Measurements from ENCODE around the gene FNDC10. TPM values are rescaled to one million over a fixed set of nuclear protein-coding genes. Genes with fewer than 3 reads are reported as not detected.
"Not testable (repeated sequence)": the region's sequence is repeated elsewhere in the genome, so short reads cannot be mapped to it uniquely, and the experiment has no call there.

FNDC10 gene
- total and polyA plus RNA-seq, 9 of the 15 experiments (the other 6 are each of a cell fraction or from before 2014, with no cell fraction given): 0.08 to 6.3 (median 1.6) TPM

DNA sequence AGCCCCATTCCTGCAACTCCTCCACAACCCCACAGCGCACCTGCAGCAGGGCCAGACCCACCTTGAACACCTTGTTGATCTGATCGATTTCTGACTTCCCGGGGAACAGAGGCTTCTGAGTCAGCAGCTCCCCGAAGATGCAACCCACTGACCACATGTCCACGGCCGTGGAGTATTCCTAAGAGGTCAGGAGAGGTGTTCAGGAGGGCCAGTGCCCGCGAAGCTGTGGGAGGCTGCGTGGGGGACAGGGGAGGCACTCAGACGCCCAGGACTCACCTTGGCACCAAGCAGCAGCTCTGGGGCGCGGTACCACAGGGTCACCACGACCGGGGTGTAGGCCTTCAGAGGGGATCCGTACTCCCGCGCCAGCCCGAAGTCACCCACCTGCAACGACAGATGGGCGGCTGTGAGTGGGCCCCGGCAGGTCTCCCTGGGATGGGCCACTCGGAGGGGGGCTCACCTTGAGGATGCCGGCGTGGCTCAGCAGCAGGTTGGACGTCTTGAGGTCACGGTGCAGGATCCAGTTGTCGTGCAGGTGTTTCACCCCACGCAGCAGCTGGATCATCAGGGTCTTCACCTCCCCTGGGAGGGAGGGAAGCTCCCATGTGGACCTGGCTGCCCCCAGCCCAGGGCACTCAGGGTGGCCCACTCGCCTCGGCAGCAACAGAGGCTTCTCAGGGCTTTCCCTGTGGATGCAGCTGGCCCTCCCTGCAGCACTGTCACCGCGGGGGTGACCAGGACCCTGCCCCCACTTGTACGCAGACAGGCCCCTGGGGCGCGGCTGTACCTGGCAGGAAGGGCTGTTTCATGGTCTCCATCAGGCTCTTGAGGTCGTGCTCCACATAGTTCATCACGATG, 36.9 kb upstream of the FNDC10 start:
- H4K20me1 ChIP-seq (replicated peaks; ENCODE audit: control insufficient read depth, insufficient read depth, low read length); H2AFZ ChIP-seq (ENCODE audit: low read depth, low read length); FAIRE-seq; in situ Hi-C loops (cut with MboI); CTCF ChIA-PET (ENCODE audit: low intra/inter-chr PET ratio); H3K9me3 ChIP-seq (replicated peaks; ENCODE audit: control insufficient read depth, insufficient read depth, low read depth, low read length); DNase-seq (ENCODE audit: extremely low read depth in 1 of 4, low spot score in 3 of 4); H3K27me3 ChIP-seq (ENCODE audit: control insufficient read depth in 2 of 2, insufficient read depth in 2 of 2, low read length in 2 of 2); BruUV-seq (replicated peaks); H3K4me2 ChIP-seq (ENCODE audit: insufficient read depth, low read length); H3K9ac ChIP-seq (ENCODE audit: insufficient read depth in 1 of 2, low read depth in 2 of 2, low read length in 2 of 2); H3K9me1 ChIP-seq (ENCODE audit: control insufficient read depth, insufficient read depth, low read length); H3K27ac ChIP-seq (ENCODE audit: extremely low read depth, low read depth, low read length); H3K4me1 ChIP-seq (replicated peaks in 1 of 2; ENCODE audit: control insufficient read depth in 2 of 2, insufficient read depth in 2 of 2, low read length in 2 of 2); H3K79me2 ChIP-seq (ENCODE audit: control insufficient read depth, insufficient read depth, low read length); intact Hi-C loops (cut with micrococcal nuclease); H3K4me3 ChIP-seq; ATAC-seq: not testable (repeated sequence)
- POLR2A ChIA-PET: interaction anchor here (0.6 kb wide), 1 partner anchor 143 kb away, joined by 3 read pairs; no protein-coding TSS in a partner anchor
- 96% methylated on average over 35 of the region's 37 CpGs for WGBS (ENCODE audit: insufficient coverage, low coverage, missing lambda C conversion rate)
- 0 out of 2 replicates have a peak, but pooled peaks have one; percentile 38 for TF ChIP-seq POLR2G (IDR thresholded peaks at IDR 0.05; ENCODE audit: low read depth, low read length)
- peaks cover 18% of the 10 kb centered on the region; the same call in 1 of the 3 replicates for H3K36me3 ChIP-seq (ENCODE audit: control insufficient read depth, insufficient read depth, low read length)

DNA sequence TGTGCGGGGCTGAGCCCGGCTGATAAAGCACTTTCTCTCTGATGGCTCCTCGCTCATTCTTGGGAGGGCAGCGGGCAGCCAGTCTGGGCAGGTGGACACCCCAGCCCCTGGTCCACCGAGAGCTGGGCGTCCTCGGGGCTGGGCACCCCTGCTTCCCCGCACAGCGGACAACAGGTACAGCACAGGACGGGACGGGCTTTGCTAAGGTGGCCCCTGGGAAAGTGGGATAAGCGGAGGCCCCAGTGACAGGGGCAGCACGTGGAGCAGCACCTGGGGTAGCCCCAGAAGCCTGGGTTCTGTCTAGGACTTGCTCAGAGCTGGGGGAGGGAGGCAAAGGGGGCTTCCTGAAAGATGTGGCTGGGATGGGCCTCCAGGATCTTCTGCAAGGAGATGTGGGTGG, 34.7 kb upstream of the FNDC10 start:
- H3K4me1 ChIP-seq (replicated peaks in 1 of 2; ENCODE audit: control insufficient read depth in 2 of 2, insufficient read depth in 2 of 2, low read length in 2 of 2); H3K9me1 ChIP-seq (ENCODE audit: control insufficient read depth, insufficient read depth, low read length); FAIRE-seq; H3K79me2 ChIP-seq (ENCODE audit: control insufficient read depth, insufficient read depth, low read length); DNase-seq (ENCODE audit: extremely low read depth in 1 of 4, low spot score in 3 of 4); H3K4me3 ChIP-seq; H3K9me3 ChIP-seq (replicated peaks; ENCODE audit: control insufficient read depth, insufficient read depth, low read depth, low read length); H3K9ac ChIP-seq (ENCODE audit: insufficient read depth in 1 of 2, low read depth in 2 of 2, low read length in 2 of 2); in situ Hi-C loops (cut with MboI); POLR2A ChIA-PET; H4K20me1 ChIP-seq (replicated peaks; ENCODE audit: control insufficient read depth, insufficient read depth, low read length); H3K27me3 ChIP-seq (ENCODE audit: control insufficient read depth in 2 of 2, insufficient read depth in 2 of 2, low read length in 2 of 2); H3K4me2 ChIP-seq (ENCODE audit: insufficient read depth, low read length); H3K27ac ChIP-seq (ENCODE audit: extremely low read depth, low read depth, low read length); CTCF ChIA-PET (ENCODE audit: low intra/inter-chr PET ratio); intact Hi-C loops (cut with micrococcal nuclease); BruUV-seq (replicated peaks); H2AFZ ChIP-seq (ENCODE audit: low read depth, low read length): not testable (repeated sequence)
- peaks cover 18% of the 10 kb centered on the region; the same call in 1 of the 3 replicates for H3K36me3 ChIP-seq (ENCODE audit: control insufficient read depth, insufficient read depth, low read length)
- 99% methylated on average over 8 of the region's 13 CpGs for WGBS (ENCODE audit: insufficient coverage, low coverage, missing lambda C conversion rate)
- peak; percentile 23 for ATAC-seq
- TF ChIP-seq POLR2G (IDR thresholded peaks at IDR 0.05; ENCODE audit: low read depth, low read length): 0 out of 2 replicates have a peak, but pooled peaks have one; percentile 30

DNA sequence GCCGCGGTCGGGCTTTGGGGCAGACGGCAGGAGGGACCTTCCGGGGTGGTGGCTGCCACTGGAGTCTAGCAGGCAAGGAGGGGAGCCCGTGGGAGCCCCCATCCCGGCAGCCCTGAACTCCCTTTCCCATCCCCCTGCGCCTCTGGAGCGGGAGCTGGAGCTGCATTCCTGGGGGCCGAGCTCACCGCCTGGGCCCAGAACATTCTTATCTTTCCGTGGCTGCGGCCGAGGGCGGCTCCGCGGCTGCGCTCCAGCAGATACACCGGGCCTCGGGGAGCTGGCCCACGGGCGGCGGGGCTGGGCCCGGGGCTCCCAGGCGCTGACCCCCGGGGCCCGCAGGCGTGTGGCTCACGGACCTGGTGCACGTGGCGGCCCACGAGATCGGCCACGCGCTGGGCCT, 33.5 kb upstream of the FNDC10 start:
- Histone ChIP-seq H3K36me3 (ENCODE audit: control insufficient read depth, insufficient read depth, low read length) (peaks cover 15% of the 10 kb centered on the region; the same call in 1 of the 3 replicates), H3K4me1 (replicated peaks in 1 of 2; ENCODE audit: control insufficient read depth in 2 of 2, insufficient read depth in 2 of 2, low read length in 2 of 2) (peaks cover 0 to 11% of the 10 kb centered on the region in 2 experiments; a peak in 2 of 5 replicates)
- BruUV-seq (replicated peaks); DNase-seq (ENCODE audit: extremely low read depth in 1 of 4, low spot score in 3 of 4); H2AFZ ChIP-seq (ENCODE audit: low read depth, low read length); FAIRE-seq; intact Hi-C loops (cut with micrococcal nuclease); H4K20me1 ChIP-seq (replicated peaks; ENCODE audit: control insufficient read depth, insufficient read depth, low read length); CTCF ChIA-PET (ENCODE audit: low intra/inter-chr PET ratio); H3K27me3 ChIP-seq (ENCODE audit: control insufficient read depth in 2 of 2, insufficient read depth in 2 of 2, low read length in 2 of 2); H3K27ac ChIP-seq (ENCODE audit: extremely low read depth, low read depth, low read length); H3K4me2 ChIP-seq (ENCODE audit: insufficient read depth, low read length); POLR2A ChIA-PET; H3K9me3 ChIP-seq (replicated peaks; ENCODE audit: control insufficient read depth, insufficient read depth, low read depth, low read length); in situ Hi-C loops (cut with MboI); H3K9me1 ChIP-seq (ENCODE audit: control insufficient read depth, insufficient read depth, low read length); H3K9ac ChIP-seq (ENCODE audit: insufficient read depth in 1 of 2, low read depth in 2 of 2, low read length in 2 of 2); H3K79me2 ChIP-seq (ENCODE audit: control insufficient read depth, insufficient read depth, low read length); H3K4me3 ChIP-seq: not testable (repeated sequence)
- WGBS (ENCODE audit: insufficient coverage, low coverage, missing lambda C conversion rate): no CpG with 5 or more reads among the region's 35 CpGs
- ATAC-seq: peak; percentile 51

Data from K562 (cell line).